Fibroblast of lung (primary cell): ENCODE data around the gene ALX3. TPM values are rescaled to one million over a fixed set of nuclear protein-coding genes. Genes with fewer than 3 reads are reported as not detected.

Experiments used
- DNase-seq, 2 donors: peaks; one replicate each; pipeline versions ENCODE4 v3.0.0 to v3.0.0-alpha.2; 2010; ENCODE audit warnings: low read depth in 2 of 2
- H2AFZ ChIP-seq: 2 replicates; pipeline ENCODE4 v1.5.1; 2012; ENCODE audit warnings: low read length, control low read depth, inconsistent platforms
- H3K27ac ChIP-seq: 2 replicates; pipeline ENCODE4 v1.5.1; 2011; ENCODE audit warnings: low read length, control low read depth; ENCODE audit not compliant: insufficient read depth
- H3K27me3 ChIP-seq: 2 replicates; pipeline ENCODE4 v1.5.1; 2011; ENCODE audit warnings: mild to moderate bottlenecking, low read length; ENCODE audit not compliant: control insufficient read depth, insufficient read depth
- H3K36me3 ChIP-seq: 2 replicates; pipeline ENCODE4 v1.5.1; 2011; ENCODE audit warnings: low read length; ENCODE audit not compliant: control insufficient read depth, insufficient read depth
- H3K4me1 ChIP-seq: 2 replicates; pipeline ENCODE4 v1.5.1; 2011; ENCODE audit warnings: low read length; ENCODE audit not compliant: control insufficient read depth, insufficient read depth; ENCODE audit errors: extremely low read depth
- H3K4me2 ChIP-seq: 2 replicates; pipeline ENCODE4 v1.5.1; 2011; ENCODE audit warnings: low read length, control low read depth; ENCODE audit not compliant: insufficient read depth; ENCODE audit errors: extremely low read depth
- H3K4me3 ChIP-seq, 4 experiments: fragments of 200-600 bp in 1 of 4; sonication (generic) in 1 of 4; replicated peaks in 1 of 4; 2 replicates each; pipeline ENCODE4 v1.5.1; 2011 to 2016; ENCODE audit warnings: low read length in 4 of 4, low read depth in 3 of 4, mild to moderate bottlenecking in 3 of 4, control low read depth in 2 of 4, inconsistent platforms in 1 of 4, mixed read lengths in 1 of 4; ENCODE audit not compliant: insufficient read depth in 1 of 4; ENCODE audit errors: control extremely low read depth in 1 of 4
- H3K79me2 ChIP-seq: 2 replicates; pipeline ENCODE4 v1.5.1; 2012; ENCODE audit warnings: mild to moderate bottlenecking, low read length, inconsistent platforms; ENCODE audit not compliant: control insufficient read depth, insufficient read depth
- H3K9ac ChIP-seq: 2 replicates; pipeline ENCODE4 v1.5.1; 2011; ENCODE audit warnings: mild to moderate bottlenecking, low read length, control low read depth; ENCODE audit not compliant: insufficient read depth
- H3K9me3 ChIP-seq: 2 replicates; pipeline ENCODE4 v1.5.1; 2012; ENCODE audit warnings: low read depth, low read length; ENCODE audit not compliant: control insufficient read depth, insufficient read depth
- H4K20me1 ChIP-seq: 2 replicates; pipeline ENCODE4 v1.5.1; 2011; ENCODE audit warnings: low read length; ENCODE audit not compliant: control insufficient read depth, insufficient read depth; ENCODE audit errors: extremely low read depth
- CTCF ChIP-seq, 2 donors: IDR thresholded peaks in 1 of 2; conservative IDR thresholded peaks in 1 of 2; 1 replicate in 1 of 2; 2 replicates in 1 of 2; pipeline ENCODE4 v1.5.1; 2011 to 2012; ENCODE audit warnings: low read length in 2 of 2, control low read depth in 1 of 2, inconsistent platforms in 1 of 2, low read depth in 1 of 2, mild to moderate bottlenecking in 1 of 2
- EZH2 ChIP-seq: IDR thresholded peaks from 2 replicates; pipeline ENCODE4 v1.5.1; 2012; ENCODE audit warnings: low read length, control low read depth, mild to moderate bottlenecking; ENCODE audit errors: missing control alignments
- polyA plus RNA-seq, 2 donors: library from polyadenylated mRNA; depleted of rRNA in 1 of 2; stranded (reverse) in 1 of 2; unstranded in 1 of 2; fragments of >200 nt; gene quantifications; 2 replicates each; pipeline ENCODE4 v1.2.1, GENCODE V29; 2011 to 2012; ENCODE audit warnings: missing spikeins in 1 of 2
- total RNA-seq: library from RNA; depleted of rRNA; stranded (reverse); fragments of >200 nt; gene quantifications from 2 replicates; pipeline ENCODE4 v1.2.1, GENCODE V29; 2014

The ALX3 gene
- total and polyA plus RNA-seq, 2 donors (not counting 1 experiment from before 2014, with no cell fraction given) = not detected

DNA sequence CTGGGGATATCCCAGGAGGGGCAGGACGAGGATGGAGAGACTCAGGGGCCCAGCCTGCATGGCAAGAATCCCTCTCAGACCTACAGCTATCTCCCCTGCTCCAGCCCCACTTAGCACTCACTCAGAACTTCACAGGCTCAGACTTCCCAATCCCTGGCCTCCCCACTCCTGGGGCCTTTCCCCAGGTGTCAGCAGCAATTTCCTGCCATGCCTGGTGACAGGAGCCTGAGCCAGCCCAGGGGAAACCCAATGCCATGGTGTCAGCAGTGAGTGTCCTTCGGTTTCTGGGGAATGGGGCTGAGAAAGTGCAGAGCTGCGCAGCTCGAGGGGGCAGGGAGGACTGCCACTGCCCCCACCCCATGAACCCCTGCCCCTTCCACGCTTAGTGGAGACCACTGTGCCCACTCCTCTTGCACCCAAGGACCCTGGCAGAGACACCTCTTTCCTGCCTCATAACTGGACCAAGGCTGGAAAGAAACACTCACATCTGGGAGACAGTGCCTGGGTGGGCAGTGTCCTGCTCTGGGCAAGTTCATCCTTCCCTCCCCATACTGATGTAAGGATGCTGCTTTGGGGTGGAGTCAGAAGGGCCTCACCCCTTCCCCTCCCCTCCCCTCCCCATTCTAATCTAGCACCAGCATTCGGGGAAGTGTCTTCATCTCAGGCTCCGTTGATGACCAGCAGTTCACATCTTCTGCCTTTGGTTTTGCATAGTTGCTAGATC, 24.6 kb upstream of the ALX3 start:
- H3K4me2 ChIP-seq = no peak overlapping the region
- DNase-seq = no peak
- H3K4me3 ChIP-seq = no peak overlapping the region
- no peaks in the 10 kb centered on the region for H3K9me3 ChIP-seq
- no peak overlapping the region for H3K27ac ChIP-seq
- no peaks in the 10 kb centered on the region for H3K79me2 ChIP-seq
- no peak overlapping the region for H2AFZ ChIP-seq
- H3K36me3 ChIP-seq = no peaks in the 10 kb centered on the region
- H3K4me1 ChIP-seq = no peaks in the 10 kb centered on the region
- H3K9ac ChIP-seq = no peak overlapping the region
- TF ChIP-seq CTCF (conservative IDR thresholded peaks at IDR 0.05 in 1 of 2, IDR thresholded peaks at IDR 0.05 in 1 of 2; ENCODE audit: low read depth in 1 of 2, low read length in 2 of 2) (no peak), EZH2 (no peak)
- H4K20me1 ChIP-seq = no peaks in the 10 kb centered on the region
- peaks cover 8% of the 10 kb centered on the region for H3K27me3 ChIP-seq

DNA sequence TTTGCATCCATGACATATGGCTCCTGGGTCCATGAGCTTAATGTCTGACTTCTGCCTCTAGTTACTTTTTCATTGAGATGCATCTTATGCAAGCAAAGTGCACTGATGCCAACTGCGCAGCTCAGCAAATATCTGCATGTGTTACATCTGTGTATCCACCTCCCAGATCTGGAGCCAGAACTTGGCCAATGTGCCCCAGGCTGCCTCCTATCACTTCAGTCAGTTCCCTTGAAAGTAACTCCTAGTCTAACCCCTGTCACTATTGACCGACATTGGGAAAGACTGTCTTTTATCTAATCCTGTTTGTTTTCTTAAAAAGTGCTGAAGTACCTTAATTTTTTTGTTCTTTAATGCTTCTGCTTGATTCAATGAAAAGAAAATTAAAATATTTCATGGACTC, 22.5 kb upstream of the ALX3 start:
- TF ChIP-seq EZH2 = no peak
- Histone ChIP-seq H3K36me3 (no peaks in the 10 kb centered on the region), H3K9ac (no peak overlapping the region), H3K79me2 (no peaks in the 10 kb centered on the region), H3K4me2 (no peak overlapping the region), H3K27ac (no peak overlapping the region), H3K4me3 (no peak overlapping the region), H4K20me1 (no peaks in the 10 kb centered on the region), H2AFZ (no peak overlapping the region), H3K4me1 (no peaks in the 10 kb centered on the region), H3K9me3 (no peaks in the 10 kb centered on the region), H3K27me3 (peaks cover 8% of the 10 kb centered on the region)
- DNase-seq = no peak

- Histone ChIP-seq H3K36me3 (no peaks in the 10 kb centered on the region), H3K4me3 (no peak overlapping the region), H3K4me2 (no peak overlapping the region), H3K27ac (no peak overlapping the region), H3K4me1 (no peaks in the 10 kb centered on the region), H3K9ac (no peak overlapping the region), H3K79me2 (no peaks in the 10 kb centered on the region), H2AFZ (no peak overlapping the region), H3K9me3 (no peaks in the 10 kb centered on the region), H3K27me3 (peaks cover 8% of the 10 kb centered on the region), H4K20me1 (no peaks in the 10 kb centered on the region)
- TF ChIP-seq CTCF (conservative IDR thresholded peaks at IDR 0.05 in 1 of 2, IDR thresholded peaks at IDR 0.05 in 1 of 2; ENCODE audit: low read depth in 1 of 2, low read length in 2 of 2) = no peak
- TF ChIP-seq EZH2 = no peak
- no peak for DNase-seq
These were observed 21.3 kb upstream of the ALX3 start for GRCh38 chr1:110091791-110092190.
